Smooth muscle cell (in vitro differentiated cells): ENCODE results near the gene ZBED5. TPM values are rescaled to one million over a fixed set of nuclear protein-coding genes. Genes with fewer than 3 reads are reported as not detected.

Experiments used
- DNase-seq: peaks from one replicate; lab custom pipeline; 2025; ENCODE audit not compliant: unreplicated experiment; lab: John Stamatoyannopoulos, UW
- H2AFZ ChIP-seq: fragments of 200-600 bp; sonication (generic); 2 replicates; pipeline ENCODE4 v1.6.0; 2016; ENCODE audit warnings: antibody characterized with exemption, low read depth, mild to moderate bottlenecking
- H3F3A ChIP-seq: fragments of 200-600 bp; sonication (generic); 2 replicates; pipeline ENCODE4 v1.6.0; 2017; ENCODE audit warnings: antibody characterized with exemption, low read depth
- H3K27ac ChIP-seq: fragments of 200-600 bp; sonication (generic); 2 replicates; pipeline ENCODE4 v1.5.1; 2016; ENCODE audit warnings: low read depth, mild to moderate bottlenecking
- H3K27me3 ChIP-seq: fragments of 200-600 bp; sonication (generic); 2 replicates; pipeline ENCODE4 v1.6.1; 2016; ENCODE audit warnings: low read depth, mild to moderate bottlenecking
- H3K36me3 ChIP-seq: fragments of 200-600 bp; sonication (generic); 2 replicates; pipeline ENCODE4 v1.5.1; 2016; ENCODE audit warnings: low read depth
- H3K4me1 ChIP-seq: fragments of 200-600 bp; sonication (generic); 2 replicates; pipeline ENCODE4 v1.5.1; 2016; ENCODE audit warnings: low read depth
- H3K4me2 ChIP-seq: fragments of 200-600 bp; sonication (generic); 2 replicates; pipeline ENCODE4 v1.6.0; 2016; ENCODE audit warnings: mild to moderate bottlenecking
- H3K4me3 ChIP-seq: fragments of 200-600 bp; sonication (generic); 2 replicates; pipeline ENCODE4 v1.5.1; 2016; ENCODE audit warnings: mild to moderate bottlenecking
- H3K79me2 ChIP-seq: fragments of 200-600 bp; sonication (generic); 2 replicates; pipeline ENCODE4 v1.6.0; 2016; ENCODE audit warnings: low read depth, mild to moderate bottlenecking
- H3K9ac ChIP-seq: fragments of 200-600 bp; sonication (generic); 2 replicates; pipeline ENCODE4 v1.6.0; 2016; ENCODE audit warnings: low read depth
- H3K9me3 ChIP-seq: fragments of 200-600 bp; sonication (generic); replicated peaks from 2 replicates; pipeline ENCODE4 v1.5.1; 2016; ENCODE audit warnings: low read depth
- H4K20me1 ChIP-seq: fragments of 200-600 bp; sonication (generic); 2 replicates; pipeline ENCODE4 v1.6.0; 2016; ENCODE audit warnings: low read depth
- CTCF ChIP-seq: fragments of 200-600 bp; sonication (generic); IDR thresholded peaks from 2 replicates; pipeline ENCODE4 v1.5.1; 2017; ENCODE audit warnings: borderline replicate concordance, mild to moderate bottlenecking, antibody characterized with exemption; ENCODE audit not compliant: insufficient read depth, poor library complexity, severe bottlenecking
- WGBS: methylation state at CpG from one replicate; pipeline ENCODE4 v1.1.7; 2016; ENCODE audit warnings: low lambda C conversion rate; 5-methylcytosine and 5-hydroxymethylcytosine counted together
- polyA plus RNA-seq: library from polyadenylated mRNA; unstranded; fragments of >200 nt; fragmentation: Nextera tagmentation; extraction: Ambion mirVana; gene quantifications from 2 replicates; pipeline ENCODE4 v1.2.1, GENCODE V29; 2016
- total RNA-seq: library from RNA; depleted of rRNA; stranded (reverse); fragments of >200 nt; gene quantifications from 2 replicates; pipeline ENCODE4 v1.2.3, GENCODE V29; 2014

Gene ZBED5
- total and polyA plus RNA-seq, 2 experiments from 2014 or later, result 22.6 to 30.6 TPM

- TF ChIP-seq CTCF, result no peak
- peak overlapping the region; percentile 99 for H3K27ac ChIP-seq
Observed at GRCh38 chr11:10806206-10806605, 51.6 kb downstream of the ZBED5 start.

GRCh38 chr11:10805741-10806140, 52.1 kb downstream of the ZBED5 start:
- H3K4me3 ChIP-seq, result peak overlapping the region; percentile 99
- no peak for DNase-seq
- H3K9ac ChIP-seq, result no peak overlapping the region
- peak overlapping the region; percentile 92 for H3K4me2 ChIP-seq
- peaks cover 51% of the 10 kb centered on the region for H3F3A ChIP-seq
- H3K9me3 ChIP-seq, result no peaks in the 10 kb centered on the region
- H3K27ac ChIP-seq, result peak overlapping the region; percentile 99
- H4K20me1 ChIP-seq, result peaks cover 77% of the 10 kb centered on the region
- H3K27me3 ChIP-seq, result no peaks in the 10 kb centered on the region
- H3K79me2 ChIP-seq, result peaks cover 65% of the 10 kb centered on the region
- no peak for TF ChIP-seq CTCF
- H3K4me1 ChIP-seq, result peaks cover 25% of the 10 kb centered on the region
- WGBS, result 82% methylated on average over 8 of the region's 8 CpGs
- peaks cover 49% of the 10 kb centered on the region for H3K36me3 ChIP-seq
- no peak overlapping the region for H2AFZ ChIP-seq

More at GRCh38 chr11:10806206-10806605, 51.6 kb downstream of the ZBED5 start:
- 94% methylated on average over 4 of the region's 4 CpGs for WGBS
- H3K4me2 ChIP-seq, result peak overlapping the region; percentile 92
- no peak overlapping the region for H2AFZ ChIP-seq
- peaks cover 62% of the 10 kb centered on the region for H3K79me2 ChIP-seq
- peaks cover 72% of the 10 kb centered on the region for H4K20me1 ChIP-seq
- no peaks in the 10 kb centered on the region for H3K9me3 ChIP-seq
- no peaks in the 10 kb centered on the region for H3K27me3 ChIP-seq
- peak overlapping the region; percentile 99 for H3K4me3 ChIP-seq
- peaks cover 46% of the 10 kb centered on the region for H3F3A ChIP-seq
- peaks cover 44% of the 10 kb centered on the region for H3K36me3 ChIP-seq
- no peak overlapping the region for H3K9ac ChIP-seq
- peaks cover 25% of the 10 kb centered on the region for H3K4me1 ChIP-seq
- DNase-seq, result no peak

GRCh38 chr11:10803676-10804075, 54.2 kb downstream of the ZBED5 start:
- Histone ChIP-seq H3K9ac (no peak overlapping the region), H3K4me2 (no peak overlapping the region), H3K79me2 (peaks cover 75% of the 10 kb centered on the region), H3K27ac (peak overlapping the region; percentile 32), H3K9me3 (no peaks in the 10 kb centered on the region), H3K36me3 (peaks cover 70% of the 10 kb centered on the region), H2AFZ (no peak overlapping the region), H3K27me3 (no peaks in the 10 kb centered on the region), H3F3A (peaks cover 71% of the 10 kb centered on the region), H3K4me1 (peaks cover 18% of the 10 kb centered on the region), H3K4me3 (no peak overlapping the region), H4K20me1 (peaks cover 97% of the 10 kb centered on the region)
- TF ChIP-seq CTCF, result no peak
- no peak for DNase-seq
- 92% methylated on average over 6 of the region's 6 CpGs for WGBS

Other genes with a start within 250 kb of the ZBED5 start
- 4.1 and 4.4 TPM in 2 replicates for gene IRAG1, start 164.3 kb downstream of the ZBED5 start, total RNA-seq
- gene IRAG1, start 164.3 kb downstream of the ZBED5 start, polyA plus RNA-seq, result 2.5 and 2.9 TPM in 2 replicates
- 27.5 and 29.3 TPM in 2 replicates for gene CTR9, start 106.8 kb downstream of the ZBED5 start, total RNA-seq
- gene CTR9, start 106.8 kb downstream of the ZBED5 start, polyA plus RNA-seq, result 25.1 and 28.4 TPM in 2 replicates
- gene EIF4G2, start 49.1 kb downstream of the ZBED5 start, total RNA-seq, result 1,014 and 1,033 TPM in 2 replicates
- 658 and 666 TPM in 2 replicates for gene EIF4G2, start 49.1 kb downstream of the ZBED5 start, polyA plus RNA-seq